NCI-H510A treated with DMSO at 0.1 percent for 48 hours (cell line): ENCODE measurements around the gene CHCHD4.

ENCODE experiments used
- DNase-seq: peaks from one replicate; lab custom pipeline; 2025; lab: John Stamatoyannopoulos, UW

The CHCHD4 gene

GRCh38 chr3:14124615-14125192, at the start of gene CHCHD4, which contains the start of gene TMEM43:
Gene CHCHD4, minus strand, starts transcription at chr3:14124870. Its CDS starts 194 bp downstream, at chr3:14124676.
Gene TMEM43, plus strand, starts transcription at chr3:14125052. Its CDS starts 142 bp downstream, at chr3:14125194.
- peak; percentile 96 for DNase-seq

- DNase-seq, result no peak
Measured at GRCh38 chr3:14172496-14172895, 47.8 kb upstream of the CHCHD4 start.

GRCh38 chr3:14170531-14171159, 46.0 kb upstream of the CHCHD4 start:
- no peak for DNase-seq

- no peak for DNase-seq
Measured at GRCh38 chr3:14169871-14170270, 45.2 kb upstream of the CHCHD4 start.

- DNase-seq, result no peak
Measured at GRCh38 chr3:14169435-14169834, 44.8 kb upstream of the CHCHD4 start.

GRCh38 chr3:14166877-14167603, 42.4 kb upstream of the CHCHD4 start:
- no peak for DNase-seq

- no peak for DNase-seq
Measured at GRCh38 chr3:14162178-14162577, 37.5 kb upstream of the CHCHD4 start.

GRCh38 chr3:14161282-14161681, 36.6 kb upstream of the CHCHD4 start:
- DNase-seq, result no peak

- no peak for DNase-seq
Measured at GRCh38 chr3:14159426-14159825, 34.8 kb upstream of the CHCHD4 start.

- no peak for DNase-seq
Measured at GRCh38 chr3:14158370-14158769, 33.7 kb upstream of the CHCHD4 start.

GRCh38 chr3:14157951-14158350, 33.3 kb upstream of the CHCHD4 start:
- no peak for DNase-seq

GRCh38 chr3:14156843-14157561, 32.3 kb upstream of the CHCHD4 start:
- no peak for DNase-seq

- DNase-seq, result no peak
Measured at GRCh38 chr3:14156201-14156600, 31.5 kb upstream of the CHCHD4 start.

GRCh38 chr3:14154895-14155440, 30.3 kb upstream of the CHCHD4 start:
- DNase-seq, result no peak

- no peak for DNase-seq
Measured at GRCh38 chr3:14154276-14154675, 29.6 kb upstream of the CHCHD4 start.

GRCh38 chr3:14153663-14154062, 29.0 kb upstream of the CHCHD4 start:
- no peak for DNase-seq

- DNase-seq, result no peak
Measured at GRCh38 chr3:14152963-14153355, 28.3 kb upstream of the CHCHD4 start.

GRCh38 chr3:14152233-14152962, 27.7 kb upstream of the CHCHD4 start:
- peak; percentile 4 for DNase-seq

GRCh38 chr3:14151471-14152083, 26.9 kb upstream of the CHCHD4 start:
- DNase-seq, result no peak

GRCh38 chr3:14150491-14151230, 26.0 kb upstream of the CHCHD4 start:
- no peak for DNase-seq
